HEK293T (cell line): Measurements from ENCODE around the gene E2F2.

ENCODE experiments used
- ARNT ChIP-seq: fragments of 450-650 bp; IDR thresholded peaks from 2 replicates; pipeline ENCODE4 v1.6.1; 2017; ENCODE audit warnings: mild to moderate bottlenecking
- BHLHE40 ChIP-seq: fragments of 450-650 bp; IDR thresholded peaks from 2 replicates; pipeline ENCODE4 v1.6.1; 2016; ENCODE audit warnings: mild to moderate bottlenecking, moderate library complexity, borderline replicate concordance
- ELF4 ChIP-seq: fragments of 450-650 bp; IDR thresholded peaks from 2 replicates; pipeline ENCODE4 v1.6.1; 2017; ENCODE audit warnings: antibody characterized with exemption
- FOXA1 ChIP-seq: fragments of 450-650 bp; IDR thresholded peaks from 2 replicates; pipeline ENCODE4 v1.6.1; 2016; ENCODE audit warnings: mild to moderate bottlenecking
- FOXK2 ChIP-seq: fragments of 450-650 bp; IDR thresholded peaks from 2 replicates; pipeline ENCODE4 v1.6.1; 2016; ENCODE audit warnings: mild to moderate bottlenecking
- FOXM1 ChIP-seq: fragments of 450-650 bp; IDR thresholded peaks from 2 replicates; pipeline ENCODE4 v1.6.1; 2017; ENCODE audit warnings: mild to moderate bottlenecking, borderline replicate concordance
- L3MBTL2 ChIP-seq: fragments of 450-650 bp; conservative IDR thresholded peaks from 2 replicates; pipeline ENCODE4 v1.6.1; 2016; ENCODE audit warnings: mild to moderate bottlenecking
- LEF1 ChIP-seq: fragments of 450-650 bp; IDR thresholded peaks from 2 replicates; pipeline ENCODE4 v1.6.1; 2017; ENCODE audit warnings: mild to moderate bottlenecking, borderline replicate concordance
- NFRKB ChIP-seq: fragments of 450-650 bp; IDR thresholded peaks from 2 replicates; pipeline ENCODE4 v1.6.1; 2016; ENCODE audit warnings: mild to moderate bottlenecking, moderate library complexity
- PKNOX1 ChIP-seq: fragments of 450-650 bp; IDR thresholded peaks from 2 replicates; pipeline ENCODE4 v1.6.1; 2016
- SP1 ChIP-seq: fragments of 450-650 bp; IDR thresholded peaks from 2 replicates; pipeline ENCODE4 v1.6.1; 2017
- SUZ12 ChIP-seq: fragments of 450-650 bp; IDR thresholded peaks from 2 replicates; pipeline ENCODE4 v1.6.1; 2016; ENCODE audit warnings: mild to moderate bottlenecking
- TARDBP ChIP-seq: fragments of 450-650 bp; IDR thresholded peaks from 2 replicates; pipeline ENCODE4 v1.6.1; 2016
- ZNF384 ChIP-seq: fragments of 450-650 bp; IDR thresholded peaks from 2 replicates; pipeline ENCODE4 v1.6.1; 2016

- TF ChIP-seq LEF1 (no peak), PKNOX1 (no peak), TARDBP (no peak), FOXK2 (no peak), SP1 (no peak), FOXM1 (no peak), SUZ12 (no peak), BHLHE40 (no peak), ELF4 (no peak), ZNF384 (no peak), NFRKB (no peak), ARNT (no peak), L3MBTL2 (no peak), FOXA1 (no peak)
Measured at GRCh38 chr1:23576338-23577055, 45.5 kb upstream of the E2F2 start.
